Keratinocyte (primary cell): ENCODE results near the gene FZR1. TPM values are rescaled to one million over a fixed set of nuclear protein-coding genes. Genes with fewer than 3 reads are reported as not detected.

Source experiments
- DNase-seq: peaks from one replicate; pipeline ENCODE4 v3.0.0-alpha.2; 2011; ENCODE audit warnings: low read depth, missing footprints, low spot score
- FAIRE-seq: peaks from 2 replicates; lab custom pipeline; 2011; peaks lifted over from hg19 to GRCh38; lab: Jason Lieb, UNC
- H2AFZ ChIP-seq: 2 replicates; pipeline ENCODE4 v1.6.0; 2012; ENCODE audit warnings: low read length, control low read depth, inconsistent platforms; ENCODE audit not compliant: control insufficient read depth
- H3K27ac ChIP-seq: 2 replicates; pipeline ENCODE4 v1.5.1; 2011; ENCODE audit warnings: low read length; ENCODE audit not compliant: control insufficient read depth, insufficient read depth
- H3K27me3 ChIP-seq: 3 replicates; pipeline ENCODE4 v1.6.0; 2011; ENCODE audit warnings: low read length; ENCODE audit not compliant: control insufficient read depth, insufficient read depth; ENCODE audit errors: extremely low read depth
- H3K36me3 ChIP-seq, 2 experiments: 2 replicates in 1 of 2; 3 replicates in 1 of 2; pipeline ENCODE4 v1.5.1; 2011; ENCODE audit warnings: low read length in 2 of 2, mild to moderate bottlenecking in 1 of 2; ENCODE audit not compliant: control insufficient read depth in 2 of 2, insufficient read depth in 2 of 2; ENCODE audit errors: extremely low read depth in 1 of 2
- H3K4me1 ChIP-seq: 3 replicates; pipeline ENCODE4 v1.5.1; 2011; ENCODE audit warnings: low read length; ENCODE audit not compliant: control insufficient read depth, insufficient read depth; ENCODE audit errors: extremely low read depth
- H3K4me2 ChIP-seq: 3 replicates; pipeline ENCODE4 v1.6.0; 2011; ENCODE audit warnings: low read depth, low read length; ENCODE audit not compliant: control insufficient read depth, insufficient read depth; ENCODE audit errors: extremely low read depth
- H3K4me3 ChIP-seq, 3 experiments: fragments of 200-600 bp in 1 of 3; sonication (generic) in 1 of 3; 2 replicates in 2 of 3; 3 replicates in 1 of 3; pipeline ENCODE4 v1.5.1; 2011 to 2016; ENCODE audit warnings: low read length in 3 of 3, mild to moderate bottlenecking in 3 of 3, control low read depth in 2 of 3, inconsistent platforms in 1 of 3, low read depth in 1 of 3, mixed read lengths in 1 of 3, mixed run types in 1 of 3, moderate library complexity in 1 of 3; ENCODE audit not compliant: control insufficient read depth in 2 of 3, insufficient read depth in 2 of 3; ENCODE audit errors: extremely low read depth in 1 of 3
- H3K79me2 ChIP-seq: 2 replicates; pipeline ENCODE4 v1.6.0; 2012; ENCODE audit warnings: low read length; ENCODE audit not compliant: control insufficient read depth, insufficient read depth
- H3K9ac ChIP-seq: 3 replicates; pipeline ENCODE4 v1.6.0; 2011; ENCODE audit warnings: low read length; ENCODE audit not compliant: control insufficient read depth, insufficient read depth; ENCODE audit errors: extremely low read depth
- H3K9me1 ChIP-seq: 3 replicates; pipeline ENCODE4 v1.6.0; 2011; ENCODE audit warnings: low read length; ENCODE audit not compliant: control insufficient read depth, insufficient read depth; ENCODE audit errors: extremely low read depth
- H3K9me3 ChIP-seq: 2 replicates; pipeline ENCODE4 v1.5.1; 2012; ENCODE audit warnings: low read depth, low read length; ENCODE audit not compliant: control insufficient read depth
- H4K20me1 ChIP-seq: 3 replicates; pipeline ENCODE4 v1.6.0; 2011; ENCODE audit warnings: low read length; ENCODE audit not compliant: control insufficient read depth, insufficient read depth; ENCODE audit errors: extremely low read depth
- EZH2 ChIP-seq: IDR thresholded peaks from one replicate; pipeline ENCODE4 v1.6.1; 2012; ENCODE audit warnings: inconsistent platforms, mild to moderate bottlenecking, low read length, moderate library complexity
- dilution Hi-C: fragments of 300-500 bp; cut with MboI; formaldehyde crosslinking; loops from one replicate; pipeline ENCODE4 v1.7.0; 2020; ENCODE audit warnings: low sequenced_read_pairs; ENCODE audit not compliant: extremely low pct_ligation_motif_present
- polyA plus RNA-seq, 5 experiments: library from polyadenylated mRNA; depleted of rRNA in 3 of 5; stranded (reverse) in 3 of 5; stranded (forward) in 1 of 5; unstranded in 1 of 5; fragments of >200 nt; gene quantifications; 1 replicate in 1 of 5; 2 replicates in 3 of 5; 3 replicates in 1 of 5; pipeline versions ENCODE4 v1.2.1 to v1.2.3, GENCODE V29; 2011 to 2012; ENCODE audit warnings: missing spikeins in 2 of 5, low read depth in 1 of 5, low replicate concordance in 1 of 5
- TF ChIP-seq, protein P1 (sequence below), 3 experiments: IDR thresholded peaks in 1 of 3; conservative IDR thresholded peaks in 1 of 3; optimal IDR thresholded peaks in 1 of 3; 2 replicates in 2 of 3; 3 replicates in 1 of 3; pipeline versions ENCODE3 to v1.5.1; 2011; ENCODE audit warnings: low read length in 3 of 3, mild to moderate bottlenecking in 3 of 3, moderate library complexity in 2 of 3, control low read depth in 1 of 3, inconsistent platforms in 1 of 3; ENCODE audit not compliant: insufficient read depth in 2 of 3; ENCODE audit errors: extremely low read depth in 1 of 3

Gene FZR1
- polyA plus RNA-seq, 1 donor (not counting 4 experiments of a cell fraction or from before 2014, with no cell fraction given), result 23.3 TPM

GRCh38 chr19:3474010-3474409 lies 32.1 kb upstream of the FZR1 start:
- no peak for DNase-seq
- Histone ChIP-seq H3K27ac (no peak overlapping the region), H3K9me3 (no peaks in the 10 kb centered on the region), H3K27me3 (peaks cover 20% of the 10 kb centered on the region), H3K4me3 (no peak overlapping the region), H3K79me2 (no peaks in the 10 kb centered on the region), H4K20me1 (peaks cover 6% of the 10 kb centered on the region), H3K4me1 (no peaks in the 10 kb centered on the region), H3K9ac (no peak overlapping the region), H3K4me2 (no peak overlapping the region), H3K36me3 (no peaks in the 10 kb centered on the region), H3K9me1 (no peaks in the 10 kb centered on the region), H2AFZ (no peak overlapping the region)
- TF ChIP-seq, protein P1, sequence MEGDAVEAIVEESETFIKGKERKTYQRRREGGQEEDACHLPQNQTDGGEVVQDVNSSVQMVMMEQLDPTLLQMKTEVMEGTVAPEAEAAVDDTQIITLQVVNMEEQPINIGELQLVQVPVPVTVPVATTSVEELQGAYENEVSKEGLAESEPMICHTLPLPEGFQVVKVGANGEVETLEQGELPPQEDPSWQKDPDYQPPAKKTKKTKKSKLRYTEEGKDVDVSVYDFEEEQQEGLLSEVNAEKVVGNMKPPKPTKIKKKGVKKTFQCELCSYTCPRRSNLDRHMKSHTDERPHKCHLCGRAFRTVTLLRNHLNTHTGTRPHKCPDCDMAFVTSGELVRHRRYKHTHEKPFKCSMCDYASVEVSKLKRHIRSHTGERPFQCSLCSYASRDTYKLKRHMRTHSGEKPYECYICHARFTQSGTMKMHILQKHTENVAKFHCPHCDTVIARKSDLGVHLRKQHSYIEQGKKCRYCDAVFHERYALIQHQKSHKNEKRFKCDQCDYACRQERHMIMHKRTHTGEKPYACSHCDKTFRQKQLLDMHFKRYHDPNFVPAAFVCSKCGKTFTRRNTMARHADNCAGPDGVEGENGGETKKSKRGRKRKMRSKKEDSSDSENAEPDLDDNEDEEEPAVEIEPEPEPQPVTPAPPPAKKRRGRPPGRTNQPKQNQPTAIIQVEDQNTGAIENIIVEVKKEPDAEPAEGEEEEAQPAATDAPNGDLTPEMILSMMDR (optimal IDR thresholded peaks at IDR 0.05 in 1 of 3, IDR thresholded peaks at IDR 0.05 in 1 of 3, conservative IDR thresholded peaks at IDR 0.05 in 1 of 3; ENCODE audit: extremely low read depth in 1 of 3, insufficient read depth in 2 of 3, low read length in 3 of 3), result no peak
- TF ChIP-seq EZH2, result no peak
- FAIRE-seq, result no peak
- dilution Hi-C loops, result no loop called here

- Histone ChIP-seq H3K27me3 (peaks cover 20% of the 10 kb centered on the region), H3K4me3 (no peak overlapping the region), H3K9me3 (no peaks in the 10 kb centered on the region), H3K36me3 (no peaks in the 10 kb centered on the region), H3K4me2 (no peak overlapping the region), H3K9ac (no peak overlapping the region), H3K4me1 (no peaks in the 10 kb centered on the region), H3K27ac (no peak overlapping the region), H4K20me1 (peaks cover 6% of the 10 kb centered on the region), H2AFZ (no peak overlapping the region), H3K9me1 (no peaks in the 10 kb centered on the region), H3K79me2 (no peaks in the 10 kb centered on the region)
- FAIRE-seq (no peak), DNase-seq (no peak)
- dilution Hi-C loops, result no loop called here
- no peak for TF ChIP-seq EZH2
- TF ChIP-seq, protein P1 (optimal IDR thresholded peaks at IDR 0.05 in 1 of 3, IDR thresholded peaks at IDR 0.05 in 1 of 3, conservative IDR thresholded peaks at IDR 0.05 in 1 of 3; ENCODE audit: extremely low read depth in 1 of 3, insufficient read depth in 2 of 3, low read length in 3 of 3), result no peak
Observed at GRCh38 chr19:3474614-3475013, 31.5 kb upstream of the FZR1 start.
